LHCN-M2 (cell line): ENCODE results near the gene POT1. TPM values are rescaled to one million over a fixed set of nuclear protein-coding genes. Genes with fewer than 3 reads are reported as not detected.
"Not testable (repeated sequence)": the region's sequence is repeated elsewhere in the genome, so short reads cannot be mapped to it uniquely, and the experiment has no call there.

ENCODE experiments used
- DNase-seq: peaks from one replicate; pipeline ENCODE4 v3.0.0-alpha.2; 2012; ENCODE audit warnings: low read depth
- polyA plus RNA-seq: library from polyadenylated mRNA; unstranded; fragments of >200 nt; gene quantifications from one replicate; pipeline ENCODE4 v1.2.1, GENCODE V29; 2012; ENCODE audit warnings: missing spikeins
- total RNA-seq: library from RNA; depleted of rRNA; stranded (reverse); fragments of >200 nt; gene quantifications from 2 replicates; pipeline ENCODE4 v1.2.3, GENCODE V29; 2014; rRNA removed

The POT1 gene, protein sequence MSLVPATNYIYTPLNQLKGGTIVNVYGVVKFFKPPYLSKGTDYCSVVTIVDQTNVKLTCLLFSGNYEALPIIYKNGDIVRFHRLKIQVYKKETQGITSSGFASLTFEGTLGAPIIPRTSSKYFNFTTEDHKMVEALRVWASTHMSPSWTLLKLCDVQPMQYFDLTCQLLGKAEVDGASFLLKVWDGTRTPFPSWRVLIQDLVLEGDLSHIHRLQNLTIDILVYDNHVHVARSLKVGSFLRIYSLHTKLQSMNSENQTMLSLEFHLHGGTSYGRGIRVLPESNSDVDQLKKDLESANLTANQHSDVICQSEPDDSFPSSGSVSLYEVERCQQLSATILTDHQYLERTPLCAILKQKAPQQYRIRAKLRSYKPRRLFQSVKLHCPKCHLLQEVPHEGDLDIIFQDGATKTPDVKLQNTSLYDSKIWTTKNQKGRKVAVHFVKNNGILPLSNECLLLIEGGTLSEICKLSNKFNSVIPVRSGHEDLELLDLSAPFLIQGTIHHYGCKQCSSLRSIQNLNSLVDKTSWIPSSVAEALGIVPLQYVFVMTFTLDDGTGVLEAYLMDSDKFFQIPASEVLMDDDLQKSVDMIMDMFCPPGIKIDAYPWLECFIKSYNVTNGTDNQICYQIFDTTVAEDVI
- 28.9 and 31.2 TPM in 2 replicates for total RNA-seq
- 8.6 TPM for polyA plus RNA-seq

DNA sequence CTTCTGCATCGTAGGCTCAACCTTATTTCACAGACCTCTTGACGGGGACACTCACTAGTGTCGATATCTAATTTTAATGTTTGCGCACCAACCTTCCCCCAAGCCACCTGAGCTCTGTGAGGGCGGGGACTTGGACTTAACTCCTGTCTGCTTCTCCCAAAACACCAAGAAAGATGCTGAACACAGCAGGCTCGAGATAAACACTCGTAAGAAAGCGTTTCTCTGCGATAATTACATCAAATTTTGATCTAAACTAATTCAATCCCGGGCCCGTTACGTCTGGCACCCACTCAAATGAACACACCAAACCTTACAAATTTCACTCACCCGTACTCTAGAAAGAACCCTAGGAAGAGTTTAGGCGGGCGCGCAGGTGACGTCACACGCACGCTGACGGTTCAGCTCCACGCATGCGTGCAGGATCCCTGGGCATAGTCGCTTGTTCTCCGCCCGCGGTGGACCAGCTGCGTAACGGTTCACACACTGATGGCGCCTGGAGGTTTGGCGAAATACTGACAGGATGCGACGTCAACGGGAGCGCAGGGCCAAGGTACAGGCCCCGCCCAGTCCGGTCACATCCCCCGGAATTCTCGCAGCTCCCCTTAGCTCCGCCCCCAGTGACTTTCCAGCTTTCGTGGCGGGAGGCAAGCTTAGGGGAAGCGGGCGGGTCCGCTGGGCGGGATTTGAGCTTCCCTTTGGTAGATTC, at the start of gene POT1:
TSS of gene POT1 (minus strand) at position 359 of the 706 bp plus-strand sequence. CDS start 32,652 bp downstream, outside the sequence.
- DNase-seq: peak; percentile 100

DNA sequence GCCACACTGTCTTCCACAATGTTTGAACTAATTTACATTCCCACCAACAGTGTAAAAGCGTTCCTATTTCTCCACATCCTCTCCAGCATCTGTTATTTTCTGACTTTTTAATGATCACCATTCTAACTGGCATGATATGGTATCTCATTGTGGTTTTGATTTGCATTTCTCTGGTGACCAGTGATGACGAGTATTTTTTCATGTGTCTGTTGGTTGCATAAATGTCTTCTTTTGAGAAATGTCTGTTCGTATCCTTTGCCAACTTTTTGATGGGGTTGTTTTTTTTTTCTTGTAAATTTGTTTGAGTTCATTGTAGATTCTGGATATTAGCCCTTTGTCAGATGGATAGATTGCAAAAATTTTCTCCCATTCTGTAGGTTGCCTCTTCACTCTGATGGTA, 45.5 kb upstream of the POT1 start:
- DNase-seq: not testable (repeated sequence)

- DNase-seq: no peak
Observed at GRCh38 chr7:124965553-124965952, 35.9 kb upstream of the POT1 start.

DNA sequence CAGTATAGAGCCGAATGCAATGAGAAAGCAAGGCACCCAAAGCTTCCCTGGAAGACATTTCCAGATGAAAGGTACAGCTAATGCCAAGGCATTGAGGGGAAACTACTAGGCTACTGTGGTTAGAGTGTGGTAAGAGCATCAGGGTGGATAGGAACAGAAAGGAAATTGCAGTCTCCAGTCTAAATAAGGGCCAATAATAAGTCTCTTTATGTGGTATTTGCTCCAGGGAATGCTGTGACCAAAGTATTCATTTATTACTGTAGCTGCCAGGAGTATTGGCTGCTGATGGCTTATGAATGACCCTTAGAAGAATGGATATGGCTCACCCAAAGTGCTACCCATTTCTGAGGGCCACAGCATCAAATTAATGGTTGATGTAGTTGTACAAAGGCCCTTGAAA, 30.1 kb upstream of the POT1 start:
- DNase-seq: no peak

DNA sequence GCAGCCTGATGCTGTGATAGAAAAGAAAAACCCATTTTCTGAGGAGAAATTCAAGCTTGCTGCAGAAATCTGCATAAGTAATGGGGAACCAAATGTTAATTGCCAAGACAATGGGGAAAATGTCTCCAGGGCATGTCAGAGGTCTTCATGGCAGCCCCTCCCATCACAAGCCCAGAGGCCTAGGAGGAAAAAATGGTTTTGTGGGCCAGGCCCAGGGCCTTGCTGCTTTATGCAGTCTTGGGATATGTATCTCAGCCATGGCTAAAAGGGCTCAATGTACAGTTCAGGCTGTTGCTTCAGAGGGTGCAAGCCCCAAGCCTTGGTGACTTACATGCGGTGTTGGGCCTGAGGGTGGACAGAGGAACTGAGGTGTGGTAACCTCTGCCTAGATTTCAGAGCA, 28.3 kb upstream of the POT1 start:
- not testable (repeated sequence) for DNase-seq

DNA sequence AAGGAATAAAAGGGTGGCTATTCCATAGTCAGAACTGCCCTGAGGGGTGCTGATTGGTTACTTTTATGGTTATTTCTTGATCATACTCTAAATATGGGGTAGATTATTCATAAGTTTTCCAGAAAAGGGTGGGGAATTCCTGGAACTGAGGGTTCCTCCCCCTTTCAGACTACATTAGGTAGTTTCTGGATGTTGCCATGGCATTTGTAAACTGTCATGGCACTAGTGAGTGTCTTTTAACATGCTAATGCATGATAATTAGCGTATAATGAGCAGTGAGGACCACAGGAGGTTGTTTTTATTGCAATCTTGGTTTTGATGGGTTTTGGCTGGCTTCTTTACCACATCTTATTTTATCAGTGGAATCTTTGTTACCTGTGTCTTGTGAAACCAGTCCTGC, 26.5 kb upstream of the POT1 start:
- DNase-seq: no peak

- DNase-seq: no peak
Observed at GRCh38 chr7:124954790-124955189, 25.2 kb upstream of the POT1 start.

DNA sequence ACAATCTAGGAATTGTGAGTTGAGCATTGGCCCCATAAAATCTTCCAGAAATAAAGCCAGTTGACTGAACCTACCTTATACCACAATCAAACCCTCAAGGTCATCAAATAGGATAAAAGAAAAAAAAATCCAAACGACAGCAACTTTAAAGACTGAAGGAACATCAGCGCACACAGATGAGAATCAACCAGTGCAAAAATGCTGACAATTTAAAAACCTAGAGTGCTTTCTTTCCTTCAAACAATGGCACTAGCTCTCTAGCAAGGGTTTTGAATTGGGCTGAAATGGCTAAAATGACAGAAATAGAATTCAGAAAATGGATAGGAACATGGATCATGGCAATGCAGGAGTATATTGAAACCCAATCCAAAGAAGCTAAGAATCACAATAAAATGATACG, 16.1 kb upstream of the POT1 start:
- DNase-seq: no peak

DNA sequence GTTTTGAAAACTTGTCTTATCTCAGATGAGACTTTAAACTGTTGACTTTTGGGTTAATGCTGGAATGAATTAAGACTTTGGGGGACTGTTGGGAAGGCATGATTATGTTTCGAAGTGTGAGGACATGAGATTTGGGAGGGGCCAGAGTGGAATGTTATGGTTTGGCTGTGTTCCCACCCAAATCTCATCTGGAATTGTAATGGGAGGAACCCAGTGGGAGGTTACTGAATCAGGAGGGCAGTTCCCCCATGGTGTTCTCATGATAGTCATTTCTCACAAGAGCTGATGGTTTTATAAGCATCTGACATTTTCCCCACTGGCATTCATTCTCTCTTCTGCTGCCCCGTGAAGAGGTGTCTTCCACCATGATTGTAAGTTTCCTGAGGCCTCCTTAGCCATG, 13.8 kb upstream of the POT1 start:
- DNase-seq: peak; percentile 9

DNA sequence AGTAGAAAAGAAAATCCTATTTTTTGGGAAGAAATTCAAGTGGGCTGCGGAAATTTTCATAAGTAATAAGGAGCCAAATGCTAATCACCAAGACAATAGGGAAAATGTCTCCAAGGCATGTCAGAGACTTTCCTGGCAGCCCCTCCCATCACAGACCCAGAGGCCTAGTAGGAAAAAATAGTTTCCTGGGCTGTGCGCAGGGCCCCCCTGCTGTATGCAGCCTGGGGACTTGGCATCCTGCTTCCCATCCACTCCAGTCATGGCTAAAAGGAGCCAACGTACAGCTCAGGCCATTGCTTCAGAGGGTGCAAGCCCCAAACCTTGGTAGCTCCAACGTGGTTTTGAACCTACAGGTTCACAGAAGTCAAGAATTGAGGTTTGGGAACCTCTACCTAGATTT, 12.8 kb upstream of the POT1 start:
- DNase-seq: no peak

DNA sequence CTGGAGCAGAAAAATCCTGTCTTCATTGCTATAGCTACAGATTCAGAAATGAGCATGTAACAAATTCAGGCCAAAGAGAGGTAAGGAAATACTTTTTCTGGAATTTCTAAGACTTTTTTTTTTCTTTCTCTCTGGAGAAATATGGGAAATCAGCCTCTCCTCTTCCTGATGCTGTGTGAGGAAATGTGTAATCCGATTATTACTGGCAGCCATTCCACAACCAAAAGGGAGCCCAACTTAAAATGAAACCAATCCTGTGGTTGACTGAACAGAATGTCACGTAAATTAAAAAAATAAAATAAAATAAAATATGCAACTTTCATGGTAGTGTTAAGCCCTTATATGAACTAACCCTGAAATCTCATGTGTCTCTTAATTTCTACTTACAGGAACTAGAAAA, 10.7 kb upstream of the POT1 start:
- peak; percentile 27 for DNase-seq

- DNase-seq: no peak
Observed at GRCh38 chr7:124938128-124938527, 8.5 kb upstream of the POT1 start.

DNA sequence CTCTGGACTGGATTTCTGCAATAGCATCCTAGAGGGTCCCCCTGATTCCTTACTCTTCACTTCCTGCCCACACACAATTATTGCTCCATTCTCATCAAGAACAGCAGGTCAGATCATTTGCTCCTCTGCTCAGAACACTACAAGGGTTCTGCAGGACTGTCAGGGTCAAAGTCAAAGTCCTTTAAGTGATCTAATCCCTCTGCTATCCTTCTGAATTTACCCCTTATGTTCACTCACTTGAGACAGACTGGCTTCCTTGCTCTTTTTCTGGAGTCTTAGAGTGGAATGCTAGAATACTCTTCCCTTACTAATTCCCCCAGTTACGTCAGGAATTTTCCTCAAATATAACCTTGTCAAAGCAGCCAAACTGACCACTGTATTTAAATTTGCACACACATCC, 7.5 kb upstream of the POT1 start:
- DNase-seq: no peak

GRCh38 chr7:124934841-124935240, 5.2 kb upstream of the POT1 start:
- DNase-seq: no peak

DNA sequence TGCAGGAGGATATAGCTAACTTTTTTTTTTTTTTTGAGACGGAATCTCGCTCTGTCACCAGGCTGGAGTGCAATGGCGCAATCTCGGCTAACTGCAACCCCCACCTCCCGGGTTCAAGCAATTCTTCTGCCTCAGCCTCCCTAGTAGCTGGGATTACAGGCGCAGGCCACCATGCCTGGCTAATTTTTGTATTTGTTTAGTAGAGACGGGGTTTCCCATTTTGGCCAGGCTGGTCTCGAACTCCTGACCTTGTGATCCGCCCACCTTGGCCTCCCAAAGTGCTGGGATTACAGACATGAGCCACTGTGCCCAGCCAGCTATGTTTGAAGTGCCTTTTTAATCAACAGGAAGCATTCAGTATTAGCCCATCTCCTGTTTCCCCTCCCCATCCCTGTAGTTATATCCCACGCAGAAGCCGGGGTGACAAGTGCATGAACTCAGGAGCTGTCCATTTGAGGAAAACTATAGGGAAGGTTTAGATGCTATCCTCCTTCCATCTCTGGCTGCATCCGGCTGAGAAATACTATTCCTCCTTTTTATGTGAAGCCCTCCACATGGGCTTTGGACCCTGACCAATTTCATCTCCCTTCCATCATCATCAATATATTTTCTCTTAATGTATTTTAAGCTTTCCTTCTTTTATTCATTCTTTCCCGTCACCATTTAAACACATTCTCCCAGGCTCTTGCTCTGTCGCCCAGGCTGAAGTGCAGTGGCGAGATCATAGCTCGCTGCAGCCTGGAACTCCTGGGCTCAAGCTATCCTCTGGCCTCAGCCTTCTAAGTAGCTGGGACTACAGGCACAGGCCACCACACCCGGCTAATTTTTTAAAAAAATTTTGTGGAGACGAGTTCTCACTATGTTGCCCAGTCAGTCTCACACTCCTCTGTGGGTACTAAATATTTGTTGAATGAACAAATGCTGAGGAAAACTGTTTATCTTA, 1.3 kb upstream of the POT1 start:
- no peak for DNase-seq

DNA sequence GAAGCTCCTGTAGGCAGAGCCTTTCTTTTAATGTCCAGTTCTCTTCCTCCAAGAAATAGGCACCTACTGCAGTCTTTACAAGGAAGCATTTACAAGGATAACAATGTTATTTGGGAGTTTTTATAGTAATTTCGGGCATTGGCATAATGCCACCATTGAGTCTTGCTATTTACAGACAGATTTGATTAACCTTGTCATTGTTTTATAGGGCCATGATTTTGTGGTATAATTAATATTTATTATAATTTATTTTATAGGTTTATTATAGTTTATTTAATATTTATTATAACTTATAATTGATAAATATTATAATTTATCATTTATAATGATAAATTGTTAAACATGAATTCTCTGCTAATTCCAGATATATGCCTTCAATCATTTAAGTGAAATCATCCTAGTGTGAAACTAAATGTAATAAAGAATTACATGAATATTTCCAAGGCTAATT, 573 bp upstream of the POT1 start:
- no peak for DNase-seq

DNA sequence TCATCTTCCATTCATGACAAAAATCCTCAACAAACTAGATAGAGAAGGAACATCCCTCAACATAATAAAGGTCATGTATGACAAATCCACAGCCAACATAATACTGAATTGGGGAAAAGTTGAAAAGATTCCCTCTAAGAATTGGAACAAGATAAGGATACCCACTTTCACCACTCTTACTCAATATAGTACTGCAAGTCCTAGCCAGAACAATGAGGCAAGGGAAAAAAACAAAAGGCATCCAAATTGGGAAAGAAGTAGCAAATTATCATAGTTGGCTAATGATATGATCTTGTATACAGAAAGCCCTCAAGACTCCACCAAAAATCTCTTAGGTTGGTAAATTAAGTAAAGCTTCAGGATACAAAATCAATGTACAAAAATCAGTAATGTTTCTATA, 4.7 kb downstream of the POT1 start:
- DNase-seq: no peak

- no peak for DNase-seq
Observed at GRCh38 chr7:124922200-124922599, 7.4 kb downstream of the POT1 start.

DNA sequence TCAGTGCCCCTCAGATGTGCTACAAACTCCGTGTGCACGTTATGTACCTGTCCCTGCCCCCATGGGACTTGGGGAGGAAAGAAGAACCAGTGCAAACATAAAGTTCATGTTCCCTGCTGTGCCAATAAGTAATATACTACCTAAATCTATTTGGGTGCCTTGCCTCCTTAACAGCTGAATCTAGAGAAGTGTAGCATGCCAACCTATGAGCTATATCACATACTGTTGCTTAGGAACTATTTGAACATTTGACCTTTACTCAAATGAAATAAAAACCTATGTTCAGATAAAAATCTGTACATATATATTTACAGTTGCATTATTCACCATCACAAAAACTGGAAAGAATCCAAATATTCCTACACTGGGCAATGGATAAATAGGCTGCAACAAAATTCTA, 9.8 kb downstream of the POT1 start:
- no peak for DNase-seq

DNA sequence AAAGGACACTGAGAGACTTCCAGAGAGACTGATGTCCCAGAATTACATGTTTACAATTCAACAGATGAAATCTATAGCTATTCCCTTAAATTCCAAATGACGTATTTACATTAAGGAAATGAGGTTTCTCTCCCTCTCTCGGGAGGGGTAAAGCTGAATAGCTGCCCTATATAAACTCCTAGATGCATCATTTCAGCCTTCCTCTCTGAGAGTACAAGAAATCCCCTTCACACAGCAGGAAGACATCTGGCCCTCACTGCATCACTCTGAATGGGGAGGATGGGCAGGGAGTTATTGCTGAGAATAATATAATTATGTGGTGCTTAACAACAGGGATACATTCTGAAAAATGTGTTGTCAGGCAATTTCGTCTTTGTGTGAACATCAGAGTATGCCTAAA, 11.0 kb downstream of the POT1 start:
- no peak for DNase-seq

DNA sequence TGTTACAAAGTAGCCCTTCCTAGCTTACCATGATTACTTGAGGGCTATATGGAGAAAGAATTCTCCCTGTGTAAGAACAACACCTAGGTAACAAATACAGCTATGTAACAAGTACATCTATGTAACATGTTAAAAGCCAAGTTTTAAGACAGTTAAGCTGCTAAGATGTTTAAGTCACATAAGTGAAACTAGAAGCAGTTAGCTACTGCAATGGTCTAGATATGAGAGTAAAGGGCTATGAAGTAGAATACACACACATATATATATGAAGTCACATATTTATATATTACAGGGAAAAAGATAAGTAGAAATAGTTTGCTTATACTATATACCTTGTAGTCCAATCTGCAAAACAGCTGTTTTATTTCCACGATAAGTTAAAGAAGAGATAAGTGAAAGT, 14.4 kb downstream of the POT1 start:
- DNase-seq: no peak
